ENCODE results near the gene SPAAR. TPM values are rescaled to one million over a fixed set of nuclear protein-coding genes. Genes with fewer than 3 reads are reported as not detected.
"Not testable (repeated sequence)": the region's sequence is repeated elsewhere in the genome, so short reads cannot be mapped to it uniquely, and the experiment has no call there.

SPAAR gene
- total RNA-seq, 1 donor from 2014 or later, result not detected

GRCh38 chr9:35871545-35871944 lies 37.7 kb upstream of the SPAAR start:
- no peak overlapping the region for H3K4me3 Mint-ChIP-seq
- no peak for TF ChIP-seq CTCF (conservative IDR thresholded peaks at IDR 0.05)
- DNase-seq (ENCODE audit: extremely low spot score, unreplicated experiment), result no peak
- no peaks in the 10 kb centered on the region for H3K36me3 Mint-ChIP-seq
- H3K27me3 Mint-ChIP-seq, result peaks cover 7% of the 10 kb centered on the region
- no peak overlapping the region for H3K27ac Mint-ChIP-seq
- no peaks in the 10 kb centered on the region for H3K4me1 Mint-ChIP-seq (ENCODE audit: unreplicated experiment)
- H3K9me3 Mint-ChIP-seq, result peaks cover 1% of the 10 kb centered on the region

- Mint-ChIP-seq H3K4me1 (ENCODE audit: unreplicated experiment) (no peaks in the 10 kb centered on the region), H3K4me3 (no peak overlapping the region), H3K27me3 (peaks cover 16% of the 10 kb centered on the region), H3K9me3 (peaks cover 10% of the 10 kb centered on the region), H3K27ac (no peak overlapping the region), H3K36me3 (no peaks in the 10 kb centered on the region)
- no peak for DNase-seq (ENCODE audit: extremely low spot score, unreplicated experiment)
- TF ChIP-seq CTCF (conservative IDR thresholded peaks at IDR 0.05), result no peak
Measured at GRCh38 chr9:35872505-35872904, 36.8 kb upstream of the SPAAR start.

- Mint-ChIP-seq H3K9me3 (peaks cover 2% of the 10 kb centered on the region), H3K27ac (no peak overlapping the region), H3K4me3 (no peak overlapping the region), H3K36me3 (no peaks in the 10 kb centered on the region), H3K27me3 (peaks cover 17% of the 10 kb centered on the region), H3K4me1 (ENCODE audit: unreplicated experiment) (no peaks in the 10 kb centered on the region)
- TF ChIP-seq CTCF (conservative IDR thresholded peaks at IDR 0.05), result peak; percentile 99
- peak; percentile 85 for DNase-seq (ENCODE audit: extremely low spot score, unreplicated experiment)
Measured at GRCh38 chr9:35882263-35882848, 26.9 kb upstream of the SPAAR start.

- no peak overlapping the region for H3K27ac Mint-ChIP-seq
- no peaks in the 10 kb centered on the region for H3K4me1 Mint-ChIP-seq (ENCODE audit: unreplicated experiment)
- no peak overlapping the region for H3K4me3 Mint-ChIP-seq
- H3K27me3 Mint-ChIP-seq, result peaks cover 10% of the 10 kb centered on the region
- TF ChIP-seq CTCF (conservative IDR thresholded peaks at IDR 0.05), result no peak
- no peaks in the 10 kb centered on the region for H3K36me3 Mint-ChIP-seq
- no peaks in the 10 kb centered on the region for H3K9me3 Mint-ChIP-seq
- no peak for DNase-seq (ENCODE audit: extremely low spot score, unreplicated experiment)
Measured at GRCh38 chr9:35882996-35883395, 26.3 kb upstream of the SPAAR start.

GRCh38 chr9:35884908-35885307 lies 24.4 kb upstream of the SPAAR start:
- not testable (repeated sequence) for H3K9me3 Mint-ChIP-seq; DNase-seq (ENCODE audit: extremely low spot score, unreplicated experiment); H3K27ac Mint-ChIP-seq; H3K4me1 Mint-ChIP-seq (ENCODE audit: unreplicated experiment); H3K36me3 Mint-ChIP-seq; H3K4me3 Mint-ChIP-seq
- H3K27me3 Mint-ChIP-seq, result peaks cover 10% of the 10 kb centered on the region

GRCh38 chr9:35891646-35892045 lies 17.6 kb upstream of the SPAAR start:
- H3K27ac Mint-ChIP-seq, result no peak overlapping the region
- H3K4me1 Mint-ChIP-seq (ENCODE audit: unreplicated experiment), result no peaks in the 10 kb centered on the region

More at GRCh38 chr9:35891646-35892045, 17.6 kb upstream of the SPAAR start:
- no peaks in the 10 kb centered on the region for H3K9me3 Mint-ChIP-seq
- H3K36me3 Mint-ChIP-seq, result no peaks in the 10 kb centered on the region
- H3K27me3 Mint-ChIP-seq, result peaks cover 30% of the 10 kb centered on the region
- no peak overlapping the region for H3K4me3 Mint-ChIP-seq
- no peak for DNase-seq (ENCODE audit: extremely low spot score, unreplicated experiment)
- TF ChIP-seq CTCF (conservative IDR thresholded peaks at IDR 0.05), result no peak
